ENCODE results near the gene LMCD1.

LMCD1 gene

GRCh38 chr3:8623741-8624140 lies 122.1 kb downstream of the LMCD1 start:
- no peak for DNase-seq

Data from activated CD4-positive, CD25-positive, alpha-beta regulatory T cell (primary cell).